Breast epithelium (tissue), 3 donors: ENCODE measurements around the gene MREG.

Source experiments
- CTCF ChIP-seq, 3 donors: fragments of 450-650 bp; IDR thresholded peaks; one replicate each; pipeline ENCODE4 v1.5.1; 2016 to 2017; ENCODE audit warnings: antibody characterized with exemption in 3 of 3, mild to moderate bottlenecking in 3 of 3, moderate library complexity in 3 of 3
- POLR2A ChIP-seq: fragments of 450-650 bp; IDR thresholded peaks from one replicate; pipeline ENCODE4 v1.6.1; 2016; ENCODE audit warnings: antibody characterized with exemption, mild to moderate bottlenecking, moderate library complexity

- no peak for TF ChIP-seq CTCF (IDR thresholded peaks at IDR 0.05)
- TF ChIP-seq POLR2A = no peak
Observed at GRCh38 chr2:215905691-215906090, 107.7 kb downstream of the MREG start.
